WERI-Rb-1 (cell line): ENCODE results near the gene INKA2.
"Not testable (repeated sequence)": the region's sequence is repeated elsewhere in the genome, so short reads cannot be mapped to it uniquely, and the experiment has no call there.

Experiments
- DNase-seq: peaks from one replicate; pipeline ENCODE4 v3.0.0-alpha.2; 2020
- H3K27ac ChIP-seq: fragments of 250-450 bp; sonication (Bioruptor Pico); 2 replicates; pipeline ENCODE4 v1.5.1; 2020; ENCODE audit warnings: mild to moderate bottlenecking, moderate library complexity
- H3K27me3 ChIP-seq: fragments of 250-450 bp; sonication (Bioruptor Pico); 2 replicates; pipeline ENCODE4 v1.5.1; 2021; ENCODE audit warnings: mild to moderate bottlenecking, low read depth, moderate library complexity; ENCODE audit not compliant: insufficient read depth, severe bottlenecking
- H3K36me3 ChIP-seq: fragments of 250-450 bp; sonication (Bioruptor Pico); 2 replicates; pipeline ENCODE4 v1.5.1; 2020; ENCODE audit warnings: mild to moderate bottlenecking, moderate library complexity
- H3K4me3 ChIP-seq: 2 replicates; pipeline ENCODE4 v1.5.1; 2011; ENCODE audit warnings: low read depth, mild to moderate bottlenecking, control low read depth, low read length
- H3K9me3 ChIP-seq: fragments of 250-450 bp; sonication (Bioruptor Pico); 2 replicates; pipeline ENCODE4 v1.5.1; 2021; ENCODE audit warnings: mild to moderate bottlenecking, moderate library complexity; ENCODE audit not compliant: severe bottlenecking
- TF ChIP-seq, protein P1 (sequence below): IDR thresholded peaks from 2 replicates; pipeline ENCODE4 v1.5.1; 2011; ENCODE audit warnings: low read depth, mild to moderate bottlenecking, control low read depth, inconsistent platforms, low read length

The INKA2 gene

DNA sequence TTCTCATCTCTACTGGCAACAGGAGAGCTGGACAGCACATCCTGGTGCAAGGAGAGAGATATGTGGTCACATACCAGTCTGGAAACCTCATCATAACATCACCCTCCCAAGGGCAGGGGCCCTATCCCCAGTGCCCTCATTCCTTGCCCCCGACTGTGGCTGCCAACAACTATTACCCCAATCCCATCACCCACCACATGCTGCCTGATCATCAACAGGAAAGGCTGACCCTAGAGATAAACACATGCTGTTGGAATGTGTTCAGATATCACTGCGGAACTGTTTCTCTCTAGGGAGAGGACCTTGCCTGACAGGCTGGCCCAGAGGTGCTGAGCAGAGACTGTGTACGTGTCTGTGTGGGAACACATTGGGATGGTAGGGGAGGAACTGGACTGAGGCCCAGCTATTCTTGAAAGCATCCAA lies 4.5 kb upstream of the INKA2 start:
- no peaks in the 10 kb centered on the region for H3K36me3 ChIP-seq
- DNase-seq, result no peak
- no peak overlapping the region for H3K27ac ChIP-seq
- H3K9me3 ChIP-seq, result peaks cover 3% of the 10 kb centered on the region
- TF ChIP-seq, protein P1, sequence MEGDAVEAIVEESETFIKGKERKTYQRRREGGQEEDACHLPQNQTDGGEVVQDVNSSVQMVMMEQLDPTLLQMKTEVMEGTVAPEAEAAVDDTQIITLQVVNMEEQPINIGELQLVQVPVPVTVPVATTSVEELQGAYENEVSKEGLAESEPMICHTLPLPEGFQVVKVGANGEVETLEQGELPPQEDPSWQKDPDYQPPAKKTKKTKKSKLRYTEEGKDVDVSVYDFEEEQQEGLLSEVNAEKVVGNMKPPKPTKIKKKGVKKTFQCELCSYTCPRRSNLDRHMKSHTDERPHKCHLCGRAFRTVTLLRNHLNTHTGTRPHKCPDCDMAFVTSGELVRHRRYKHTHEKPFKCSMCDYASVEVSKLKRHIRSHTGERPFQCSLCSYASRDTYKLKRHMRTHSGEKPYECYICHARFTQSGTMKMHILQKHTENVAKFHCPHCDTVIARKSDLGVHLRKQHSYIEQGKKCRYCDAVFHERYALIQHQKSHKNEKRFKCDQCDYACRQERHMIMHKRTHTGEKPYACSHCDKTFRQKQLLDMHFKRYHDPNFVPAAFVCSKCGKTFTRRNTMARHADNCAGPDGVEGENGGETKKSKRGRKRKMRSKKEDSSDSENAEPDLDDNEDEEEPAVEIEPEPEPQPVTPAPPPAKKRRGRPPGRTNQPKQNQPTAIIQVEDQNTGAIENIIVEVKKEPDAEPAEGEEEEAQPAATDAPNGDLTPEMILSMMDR, result no peak
- no peak overlapping the region for H3K4me3 ChIP-seq
- no peaks in the 10 kb centered on the region for H3K27me3 ChIP-seq

DNA sequence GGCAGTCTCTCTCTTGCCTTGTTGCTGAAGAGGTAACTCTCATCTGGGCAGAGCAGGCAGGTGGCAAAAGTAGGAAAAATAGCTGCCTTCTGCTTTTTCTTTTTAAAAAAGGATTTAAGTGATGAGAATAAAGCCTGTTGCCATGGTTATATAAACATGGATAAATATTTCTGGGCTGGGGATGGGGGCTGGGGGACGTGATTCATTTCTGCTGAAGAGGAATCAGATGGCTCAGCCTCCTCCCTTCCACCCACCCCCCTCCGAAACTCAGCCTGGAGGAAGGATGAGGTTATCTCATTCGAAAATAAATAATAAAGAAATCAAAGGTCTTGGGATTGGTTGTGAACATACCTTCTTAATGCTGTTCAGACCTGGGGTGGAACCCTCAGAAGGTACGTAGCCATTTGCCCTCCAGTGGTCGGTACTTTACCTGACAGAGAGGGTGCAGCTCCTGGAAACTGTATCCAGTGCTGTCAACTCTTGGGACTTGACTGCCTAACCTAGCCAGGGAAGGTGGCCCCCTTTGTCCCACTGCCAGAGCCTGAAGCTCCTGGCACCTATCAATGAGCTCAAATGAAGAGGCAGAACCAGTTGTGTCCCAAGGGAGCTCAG lies 3.8 kb upstream of the INKA2 start:
- H3K27ac ChIP-seq, result no peak overlapping the region
- H3K9me3 ChIP-seq, result peaks cover 3% of the 10 kb centered on the region
- DNase-seq, result no peak
- H3K4me3 ChIP-seq, result no peak overlapping the region
- H3K27me3 ChIP-seq, result no peaks in the 10 kb centered on the region
- TF ChIP-seq, protein P1, result no peak
- no peaks in the 10 kb centered on the region for H3K36me3 ChIP-seq

- not testable (repeated sequence) for H3K9me3 ChIP-seq, H3K27ac ChIP-seq, H3K4me3 ChIP-seq, DNase-seq, H3K36me3 ChIP-seq, H3K27me3 ChIP-seq
Measured at GRCh38 chr1:111742292-111742691, 3.1 kb upstream of the INKA2 start.

DNA sequence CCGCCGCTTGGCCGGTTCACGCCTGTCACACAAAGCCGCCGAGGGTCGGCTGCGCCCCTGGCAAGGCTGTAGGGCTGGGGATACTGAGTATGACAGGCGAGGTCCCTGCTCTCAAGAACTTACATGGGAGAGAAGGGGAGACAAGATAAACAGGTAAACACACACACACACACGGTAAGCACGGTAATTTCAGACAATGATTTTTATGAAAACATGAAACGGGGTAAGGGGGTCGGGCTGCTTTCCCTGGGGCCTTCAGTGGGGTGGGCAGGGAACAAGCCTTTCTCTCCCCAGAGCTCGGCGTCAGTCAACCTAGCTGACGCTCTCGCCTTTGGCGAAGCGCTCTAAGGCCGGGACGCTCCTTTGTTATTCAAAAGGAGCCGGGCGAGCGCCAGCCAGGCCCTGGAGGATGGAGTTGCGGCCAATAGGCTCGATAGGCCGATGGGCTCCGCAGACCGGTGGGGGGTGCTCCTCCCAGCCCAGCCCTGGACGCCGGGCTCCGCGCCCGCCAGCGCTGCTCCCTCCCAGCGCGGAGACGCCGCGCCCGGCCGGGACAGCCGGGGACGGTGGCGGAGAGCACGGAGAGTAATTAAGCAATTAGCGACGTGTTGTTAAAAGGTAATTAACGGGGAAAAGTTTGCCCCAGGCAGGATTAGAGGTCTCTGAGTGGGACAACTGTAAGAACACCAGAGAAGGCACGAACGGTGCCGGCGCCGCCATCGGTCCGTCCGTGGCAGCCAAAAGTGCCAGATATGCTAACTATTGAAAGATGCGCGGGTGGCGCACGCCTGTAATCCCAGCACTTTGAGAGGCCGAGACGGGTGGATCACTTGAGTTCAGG lies 950 bp upstream of the INKA2 start:
- TF ChIP-seq, protein P1, result 0 out of 2 replicates have a peak, but pooled peaks have one; percentile 9
- Histone ChIP-seq H3K4me3 (peak overlapping the region; percentile 68), H3K27ac (peak overlapping the region; percentile 77), H3K27me3 (no peaks in the 10 kb centered on the region), H3K9me3 (no peaks in the 10 kb centered on the region), H3K36me3 (peaks cover 15% of the 10 kb centered on the region)
- peak; percentile 63 for DNase-seq

GRCh38 chr1:111738436-111739193 lies 580 bp downstream of the INKA2 start:
- Histone ChIP-seq H3K36me3 (peaks cover 23% of the 10 kb centered on the region), H3K9me3 (no peaks in the 10 kb centered on the region), H3K27me3 (no peaks in the 10 kb centered on the region), H3K4me3 (peak overlapping the region; percentile 68), H3K27ac (peak overlapping the region; percentile 77)
- TF ChIP-seq, protein P1, result no peak
- DNase-seq, result peak; percentile 76

- Histone ChIP-seq H3K27me3 (no peaks in the 10 kb centered on the region), H3K9me3 (no peaks in the 10 kb centered on the region), H3K27ac (no peak overlapping the region), H3K36me3 (peaks cover 23% of the 10 kb centered on the region), H3K4me3 (peak overlapping the region; percentile 68)
- no peak for DNase-seq
- TF ChIP-seq, protein P1, result no peak
Measured at GRCh38 chr1:111738133-111738435, 1.1 kb downstream of the INKA2 start.
